Measurements from ENCODE around the gene UGT1A6.

DNA sequence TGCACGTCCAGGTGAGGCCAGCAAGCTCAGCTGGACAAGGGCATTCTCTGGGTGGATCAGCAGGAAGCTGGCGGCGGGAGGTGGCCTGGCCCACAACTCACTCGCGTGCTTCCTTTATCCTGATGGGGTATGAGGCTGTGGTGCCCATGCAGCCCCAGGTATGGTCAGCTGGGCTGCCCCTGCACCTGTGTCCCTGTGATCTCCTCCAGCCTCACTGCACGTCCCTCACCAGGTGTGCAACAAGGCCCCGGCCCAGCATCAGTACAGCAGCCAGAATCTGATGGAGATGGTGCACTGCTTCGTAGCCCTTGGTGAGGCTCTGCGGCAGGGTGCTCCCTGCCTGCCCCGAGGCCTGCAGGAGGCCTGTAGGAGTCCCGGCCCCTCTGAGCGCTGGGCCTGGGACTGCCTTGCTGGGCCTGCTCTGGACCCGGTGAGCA, 103.1 kb downstream of the UGT1A6 start:
- TF ChIP-seq JUN (CRISPR knock-in tag; IDR thresholded peaks at IDR 0.05): no peak
- TF ChIP-seq, protein P1, sequence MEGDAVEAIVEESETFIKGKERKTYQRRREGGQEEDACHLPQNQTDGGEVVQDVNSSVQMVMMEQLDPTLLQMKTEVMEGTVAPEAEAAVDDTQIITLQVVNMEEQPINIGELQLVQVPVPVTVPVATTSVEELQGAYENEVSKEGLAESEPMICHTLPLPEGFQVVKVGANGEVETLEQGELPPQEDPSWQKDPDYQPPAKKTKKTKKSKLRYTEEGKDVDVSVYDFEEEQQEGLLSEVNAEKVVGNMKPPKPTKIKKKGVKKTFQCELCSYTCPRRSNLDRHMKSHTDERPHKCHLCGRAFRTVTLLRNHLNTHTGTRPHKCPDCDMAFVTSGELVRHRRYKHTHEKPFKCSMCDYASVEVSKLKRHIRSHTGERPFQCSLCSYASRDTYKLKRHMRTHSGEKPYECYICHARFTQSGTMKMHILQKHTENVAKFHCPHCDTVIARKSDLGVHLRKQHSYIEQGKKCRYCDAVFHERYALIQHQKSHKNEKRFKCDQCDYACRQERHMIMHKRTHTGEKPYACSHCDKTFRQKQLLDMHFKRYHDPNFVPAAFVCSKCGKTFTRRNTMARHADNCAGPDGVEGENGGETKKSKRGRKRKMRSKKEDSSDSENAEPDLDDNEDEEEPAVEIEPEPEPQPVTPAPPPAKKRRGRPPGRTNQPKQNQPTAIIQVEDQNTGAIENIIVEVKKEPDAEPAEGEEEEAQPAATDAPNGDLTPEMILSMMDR (IDR thresholded peaks at IDR 0.05): no peak
- TF ChIP-seq, protein P2, sequence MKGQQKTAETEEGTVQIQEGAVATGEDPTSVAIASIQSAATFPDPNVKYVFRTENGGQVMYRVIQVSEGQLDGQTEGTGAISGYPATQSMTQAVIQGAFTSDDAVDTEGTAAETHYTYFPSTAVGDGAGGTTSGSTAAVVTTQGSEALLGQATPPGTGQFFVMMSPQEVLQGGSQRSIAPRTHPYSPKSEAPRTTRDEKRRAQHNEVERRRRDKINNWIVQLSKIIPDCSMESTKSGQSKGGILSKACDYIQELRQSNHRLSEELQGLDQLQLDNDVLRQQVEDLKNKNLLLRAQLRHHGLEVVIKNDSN (CRISPR knock-in tag; IDR thresholded peaks at IDR 0.05): no peak
